ENCODE data around the gene ROPN1.
"Not testable (repeated sequence)": the region's sequence is repeated elsewhere in the genome, so short reads cannot be mapped to it uniquely, and the experiment has no call there.

Gene ROPN1

DNA sequence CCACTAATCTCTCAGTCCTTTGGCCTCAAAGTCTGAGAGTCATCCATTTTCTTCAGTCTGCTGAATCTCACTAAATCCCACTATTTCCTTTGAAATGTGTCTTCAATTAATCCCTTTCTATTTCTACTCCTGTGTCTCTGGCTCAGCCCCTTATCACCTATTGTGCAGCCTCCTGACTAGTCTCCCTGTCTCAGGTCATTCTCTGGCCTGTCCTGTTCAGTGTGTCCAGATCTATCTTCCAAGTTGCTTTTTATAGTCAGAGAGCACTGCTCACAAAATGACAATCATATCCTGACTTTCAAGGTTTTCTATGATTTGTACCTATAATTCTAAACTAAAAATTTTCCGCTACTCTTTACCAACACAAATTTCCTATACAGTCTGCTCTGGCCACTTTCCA is 7.6 kb downstream of the ROPN1 start:
- Histone ChIP-seq H3K4me2 (ENCODE audit: insufficient read depth, low read length) (no peak overlapping the region), H3K79me2 (ENCODE audit: insufficient read depth, low read length) (no peaks in the 10 kb centered on the region), H2AFZ (ENCODE audit: low read depth, low read length) (no peak overlapping the region), H3K27me3 (ENCODE audit: insufficient read depth, low read length, poor library complexity) (peaks cover 18% of the 10 kb centered on the region), H3K9ac (ENCODE audit: low read depth, low read length) (no peak overlapping the region), H3K4me3 (ENCODE audit: low read depth in 1 of 2, low read length in 2 of 2) (no peak overlapping the region), H4K20me1 (ENCODE audit: insufficient read depth, low read length) (no peaks in the 10 kb centered on the region), H3K27ac (ENCODE audit: low read length) (no peak overlapping the region), H3K9me3 (ENCODE audit: insufficient read depth, low read length, severe bottlenecking) (no peaks in the 10 kb centered on the region), H3K36me3 (ENCODE audit: insufficient read depth, low read length) (no peaks in the 10 kb centered on the region), H3K4me1 (ENCODE audit: insufficient read depth, low read length) (0 out of 2 replicates have a peak, but pooled peaks cover 2% of the 10 kb centered on the region)
- ATAC-seq (ENCODE audit: insufficient read depth, low read depth) (no peak), DNase-seq (no peak)
- TF ChIP-seq, protein P1, sequence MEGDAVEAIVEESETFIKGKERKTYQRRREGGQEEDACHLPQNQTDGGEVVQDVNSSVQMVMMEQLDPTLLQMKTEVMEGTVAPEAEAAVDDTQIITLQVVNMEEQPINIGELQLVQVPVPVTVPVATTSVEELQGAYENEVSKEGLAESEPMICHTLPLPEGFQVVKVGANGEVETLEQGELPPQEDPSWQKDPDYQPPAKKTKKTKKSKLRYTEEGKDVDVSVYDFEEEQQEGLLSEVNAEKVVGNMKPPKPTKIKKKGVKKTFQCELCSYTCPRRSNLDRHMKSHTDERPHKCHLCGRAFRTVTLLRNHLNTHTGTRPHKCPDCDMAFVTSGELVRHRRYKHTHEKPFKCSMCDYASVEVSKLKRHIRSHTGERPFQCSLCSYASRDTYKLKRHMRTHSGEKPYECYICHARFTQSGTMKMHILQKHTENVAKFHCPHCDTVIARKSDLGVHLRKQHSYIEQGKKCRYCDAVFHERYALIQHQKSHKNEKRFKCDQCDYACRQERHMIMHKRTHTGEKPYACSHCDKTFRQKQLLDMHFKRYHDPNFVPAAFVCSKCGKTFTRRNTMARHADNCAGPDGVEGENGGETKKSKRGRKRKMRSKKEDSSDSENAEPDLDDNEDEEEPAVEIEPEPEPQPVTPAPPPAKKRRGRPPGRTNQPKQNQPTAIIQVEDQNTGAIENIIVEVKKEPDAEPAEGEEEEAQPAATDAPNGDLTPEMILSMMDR (IDR thresholded peaks at IDR 0.05; ENCODE audit: borderline replicate concordance, extremely low read depth, low read length, poor library complexity, severe bottlenecking), result no peak
- no peak for TF ChIP-seq EZH2 (IDR thresholded peaks at IDR 0.05; ENCODE audit: borderline replicate concordance, low read depth, low read length, severe bottlenecking)

DNA sequence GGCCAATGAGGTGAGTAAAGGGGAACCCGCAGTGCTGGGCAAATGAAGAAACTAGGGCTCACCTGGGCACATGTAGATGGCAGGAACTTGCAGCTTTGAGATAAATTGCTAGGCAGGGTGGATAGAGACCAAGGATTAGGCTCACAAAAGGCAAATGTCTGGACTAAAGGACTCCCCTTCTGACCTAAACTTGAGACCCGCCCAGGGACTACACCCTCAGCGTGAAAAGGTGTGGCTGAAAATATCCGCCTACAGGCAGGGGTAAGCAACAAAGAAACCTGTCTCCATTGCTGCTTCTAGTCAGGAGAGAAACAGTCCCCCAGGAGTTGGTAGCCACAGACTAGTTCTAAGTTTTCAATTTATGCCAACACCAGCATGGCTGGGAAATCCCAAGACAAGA is 10.6 kb downstream of the ROPN1 start:
- not testable (repeated sequence) for H2AFZ ChIP-seq (ENCODE audit: low read depth, low read length); H3K9me3 ChIP-seq (ENCODE audit: insufficient read depth, low read length, severe bottlenecking); H3K4me3 ChIP-seq (ENCODE audit: low read depth in 1 of 2, low read length in 2 of 2); H3K9ac ChIP-seq (ENCODE audit: low read depth, low read length); ATAC-seq (ENCODE audit: insufficient read depth, low read depth); H3K4me1 ChIP-seq (ENCODE audit: insufficient read depth, low read length); DNase-seq; H3K4me2 ChIP-seq (ENCODE audit: insufficient read depth, low read length); H4K20me1 ChIP-seq (ENCODE audit: insufficient read depth, low read length); H3K27ac ChIP-seq (ENCODE audit: low read length); H3K36me3 ChIP-seq (ENCODE audit: insufficient read depth, low read length); H3K79me2 ChIP-seq (ENCODE audit: insufficient read depth, low read length)
- peaks cover 12% of the 10 kb centered on the region for H3K27me3 ChIP-seq (ENCODE audit: insufficient read depth, low read length, poor library complexity)

DNA sequence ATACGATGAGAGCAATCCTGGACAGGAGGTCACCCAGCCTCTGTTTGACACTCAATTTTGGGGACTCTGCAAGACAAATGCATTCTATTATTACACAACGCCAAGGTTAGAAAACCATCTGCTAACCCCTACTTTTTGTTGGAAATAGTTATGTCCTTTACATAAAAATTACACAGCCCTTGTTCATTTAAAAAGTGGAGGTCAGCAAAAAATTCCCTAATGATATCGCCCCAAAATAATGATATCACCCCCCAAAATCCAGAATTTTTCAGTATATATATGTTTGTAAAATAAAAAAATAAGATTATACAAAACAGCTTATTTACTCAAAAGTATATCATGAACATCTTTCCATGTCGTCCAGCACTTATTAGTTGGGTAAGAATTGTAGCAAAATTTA is 11.4 kb downstream of the ROPN1 start:
- ATAC-seq (ENCODE audit: insufficient read depth, low read depth), result no peak
- Histone ChIP-seq H4K20me1 (ENCODE audit: insufficient read depth, low read length) (no peaks in the 10 kb centered on the region), H3K27me3 (ENCODE audit: insufficient read depth, low read length, poor library complexity) (peaks cover 16% of the 10 kb centered on the region), H3K36me3 (ENCODE audit: insufficient read depth, low read length) (no peaks in the 10 kb centered on the region), H2AFZ (ENCODE audit: low read depth, low read length) (no peak overlapping the region), H3K79me2 (ENCODE audit: insufficient read depth, low read length) (no peaks in the 10 kb centered on the region), H3K4me1 (ENCODE audit: insufficient read depth, low read length) (0 out of 2 replicates have a peak, but pooled peaks cover 2% of the 10 kb centered on the region), H3K9me3 (ENCODE audit: insufficient read depth, low read length, severe bottlenecking) (no peaks in the 10 kb centered on the region), H3K4me3 (ENCODE audit: low read depth in 1 of 2, low read length in 2 of 2) (no peak overlapping the region), H3K9ac (ENCODE audit: low read depth, low read length) (no peak overlapping the region), H3K4me2 (ENCODE audit: insufficient read depth, low read length) (no peak overlapping the region), H3K27ac (ENCODE audit: low read length) (no peak overlapping the region)
- no peak for TF ChIP-seq EZH2 (IDR thresholded peaks at IDR 0.05; ENCODE audit: borderline replicate concordance, low read depth, low read length, severe bottlenecking)
- TF ChIP-seq, protein P1 (IDR thresholded peaks at IDR 0.05; ENCODE audit: borderline replicate concordance, extremely low read depth, low read length, poor library complexity, severe bottlenecking), result no peak
- no peak for DNase-seq

DNA sequence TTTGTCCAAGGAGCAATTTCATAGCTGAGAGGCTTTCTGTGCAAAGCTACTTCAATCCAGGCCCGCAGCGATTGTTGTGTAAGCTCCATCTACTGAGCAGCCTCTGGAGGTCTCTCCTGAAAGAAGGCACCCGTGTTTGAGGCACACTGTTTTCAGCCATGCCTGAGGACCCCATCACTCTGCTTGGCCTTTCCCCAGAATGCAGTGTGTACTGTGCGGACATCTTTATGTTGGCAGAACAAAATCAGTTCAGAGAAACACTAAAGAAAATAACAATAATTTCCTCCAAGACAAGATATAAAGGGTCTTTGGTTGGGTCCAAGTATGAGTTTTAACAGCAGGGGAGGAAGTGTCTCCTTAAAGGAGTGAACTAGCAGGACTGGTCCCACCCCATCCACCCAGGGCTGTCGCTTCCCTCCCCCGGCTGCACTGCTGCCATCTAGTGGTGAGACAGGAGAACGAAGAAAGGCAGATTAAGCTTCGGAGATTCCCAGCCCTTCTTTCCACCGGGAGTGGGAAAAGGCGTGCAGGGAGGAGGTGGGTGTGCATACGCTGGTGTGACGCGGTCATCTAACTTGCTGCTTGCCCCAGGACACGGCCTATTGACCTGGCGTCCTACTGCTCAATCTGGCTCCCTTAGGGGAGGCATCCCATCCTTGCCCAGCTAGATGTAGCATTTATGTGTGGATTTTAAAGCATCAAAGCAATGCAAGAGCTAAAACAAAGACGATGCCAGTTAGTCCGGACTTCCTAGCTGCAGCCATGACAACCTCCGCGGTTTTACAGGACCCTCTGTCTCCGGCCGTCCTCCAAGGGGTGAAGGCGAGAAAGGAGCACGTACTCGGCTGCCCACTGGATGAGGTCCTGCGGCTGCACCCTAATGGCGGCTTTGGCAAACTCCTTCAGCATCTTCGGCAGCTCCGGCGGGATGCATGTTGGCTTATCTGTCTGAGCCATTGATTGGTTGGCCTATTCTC is 12.1 kb downstream of the ROPN1 start:
- not testable (repeated sequence) for H3K27ac ChIP-seq (ENCODE audit: low read length); H3K36me3 ChIP-seq (ENCODE audit: insufficient read depth, low read length); H3K9ac ChIP-seq (ENCODE audit: low read depth, low read length); H3K4me1 ChIP-seq (ENCODE audit: insufficient read depth, low read length); H3K9me3 ChIP-seq (ENCODE audit: insufficient read depth, low read length, severe bottlenecking); H3K4me2 ChIP-seq (ENCODE audit: insufficient read depth, low read length); H3K4me3 ChIP-seq (ENCODE audit: low read depth in 1 of 2, low read length in 2 of 2); H3K79me2 ChIP-seq (ENCODE audit: insufficient read depth, low read length); H2AFZ ChIP-seq (ENCODE audit: low read depth, low read length); H4K20me1 ChIP-seq (ENCODE audit: insufficient read depth, low read length)
- DNase-seq (peak; percentile 27), ATAC-seq (ENCODE audit: insufficient read depth, low read depth) (peak; percentile 90)
- peaks cover 16% of the 10 kb centered on the region for H3K27me3 ChIP-seq (ENCODE audit: insufficient read depth, low read length, poor library complexity)
- TF ChIP-seq, protein P1 (IDR thresholded peaks at IDR 0.05; ENCODE audit: borderline replicate concordance, extremely low read depth, low read length, poor library complexity, severe bottlenecking), result peak; percentile 65

DNA sequence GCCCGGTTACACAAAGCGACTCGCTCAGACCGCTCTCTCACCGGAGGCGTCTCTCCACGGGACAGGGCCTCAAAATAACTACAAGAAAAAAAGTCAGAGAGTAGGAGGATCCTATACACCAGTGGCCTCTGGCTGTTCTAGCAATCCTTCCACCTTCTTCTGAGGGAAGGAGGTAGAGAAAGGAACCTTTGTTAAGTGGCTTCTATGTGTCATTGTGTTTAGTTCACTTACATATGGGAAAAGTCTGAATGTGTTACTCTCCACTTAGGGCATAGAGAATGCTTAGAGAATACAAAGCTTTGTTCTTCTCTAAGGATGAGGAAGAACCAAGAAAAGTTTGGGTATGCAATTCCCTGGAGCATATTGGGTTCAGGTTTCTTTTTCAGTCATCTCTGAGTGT is 15.0 kb downstream of the ROPN1 start:
- not testable (repeated sequence) for H3K79me2 ChIP-seq (ENCODE audit: insufficient read depth, low read length); ATAC-seq (ENCODE audit: insufficient read depth, low read depth); H3K27me3 ChIP-seq (ENCODE audit: insufficient read depth, low read length, poor library complexity); H3K4me2 ChIP-seq (ENCODE audit: insufficient read depth, low read length); H3K4me1 ChIP-seq (ENCODE audit: insufficient read depth, low read length); H3K36me3 ChIP-seq (ENCODE audit: insufficient read depth, low read length); H4K20me1 ChIP-seq (ENCODE audit: insufficient read depth, low read length); H3K4me3 ChIP-seq (ENCODE audit: low read depth in 1 of 2, low read length in 2 of 2); H3K9ac ChIP-seq (ENCODE audit: low read depth, low read length); H3K27ac ChIP-seq (ENCODE audit: low read length); H3K9me3 ChIP-seq (ENCODE audit: insufficient read depth, low read length, severe bottlenecking); DNase-seq; H2AFZ ChIP-seq (ENCODE audit: low read depth, low read length)
